BJ (cell line): ENCODE measurements around the gene LIPT1. TPM values are rescaled to one million over a fixed set of nuclear protein-coding genes. Genes with fewer than 3 reads are reported as not detected.

ENCODE experiments used
- CTCF ChIA-PET: fragments of 350-600 bp; formaldehyde crosslinking; extraction: SDS; loops from one replicate; lab custom pipeline; 2021; ENCODE audit warnings: antibody characterized with exemption, inconsistent platforms; lab: Yijun Ruan, JAX
- POLR2A ChIA-PET: fragments of 300-600 bp; sonication (Branson Sonifier 250); formaldehyde crosslinking; extraction: SDS; loops from one replicate; lab custom pipeline; 2021; ENCODE audit warnings: antibody characterized with exemption; lab: Charles Lee
- DNase-seq: peaks from one replicate; pipeline ENCODE4 v3.0.0-alpha.2; 2011; ENCODE audit warnings: low read depth
- H3K27me3 ChIP-seq: 2 replicates; pipeline ENCODE4 v1.6.0; 2011; ENCODE audit warnings: low read length; ENCODE audit not compliant: control insufficient read depth, insufficient read depth
- H3K36me3 ChIP-seq: 2 replicates; pipeline ENCODE4 v1.5.1; 2011; ENCODE audit warnings: low read length; ENCODE audit not compliant: control insufficient read depth, insufficient read depth
- H3K4me3 ChIP-seq: 2 replicates; pipeline ENCODE4 v1.5.1; 2011; ENCODE audit warnings: low read depth, mild to moderate bottlenecking, control low read depth, low read length
- CTCF ChIP-seq: IDR thresholded peaks from 2 replicates; pipeline ENCODE4 v1.5.1; 2011; ENCODE audit warnings: low read depth, mild to moderate bottlenecking, control low read depth, inconsistent platforms, low read length, moderate library complexity; ENCODE audit not compliant: insufficient read depth
- polyA plus RNA-seq: library from polyadenylated mRNA; depleted of rRNA; stranded (reverse); fragments of >200 nt; gene quantifications from 2 replicates; pipeline ENCODE4 v1.2.3, GENCODE V29; 2011

The LIPT1 gene
- polyA plus RNA-seq, 1 experiment, result 2.4 TPM

GRCh38 chr2:99171377-99172140 is 16.8 kb downstream of the LIPT1 start:
- POLR2A ChIA-PET, result no interaction called here
- Histone ChIP-seq H3K4me3 (no peak overlapping the region), H3K27me3 (no peaks in the 10 kb centered on the region), H3K36me3 (peaks cover 3% of the 10 kb centered on the region)
- TF ChIP-seq CTCF, result no peak
- DNase-seq, result no peak
- CTCF ChIA-PET, result no interaction called here

DNA sequence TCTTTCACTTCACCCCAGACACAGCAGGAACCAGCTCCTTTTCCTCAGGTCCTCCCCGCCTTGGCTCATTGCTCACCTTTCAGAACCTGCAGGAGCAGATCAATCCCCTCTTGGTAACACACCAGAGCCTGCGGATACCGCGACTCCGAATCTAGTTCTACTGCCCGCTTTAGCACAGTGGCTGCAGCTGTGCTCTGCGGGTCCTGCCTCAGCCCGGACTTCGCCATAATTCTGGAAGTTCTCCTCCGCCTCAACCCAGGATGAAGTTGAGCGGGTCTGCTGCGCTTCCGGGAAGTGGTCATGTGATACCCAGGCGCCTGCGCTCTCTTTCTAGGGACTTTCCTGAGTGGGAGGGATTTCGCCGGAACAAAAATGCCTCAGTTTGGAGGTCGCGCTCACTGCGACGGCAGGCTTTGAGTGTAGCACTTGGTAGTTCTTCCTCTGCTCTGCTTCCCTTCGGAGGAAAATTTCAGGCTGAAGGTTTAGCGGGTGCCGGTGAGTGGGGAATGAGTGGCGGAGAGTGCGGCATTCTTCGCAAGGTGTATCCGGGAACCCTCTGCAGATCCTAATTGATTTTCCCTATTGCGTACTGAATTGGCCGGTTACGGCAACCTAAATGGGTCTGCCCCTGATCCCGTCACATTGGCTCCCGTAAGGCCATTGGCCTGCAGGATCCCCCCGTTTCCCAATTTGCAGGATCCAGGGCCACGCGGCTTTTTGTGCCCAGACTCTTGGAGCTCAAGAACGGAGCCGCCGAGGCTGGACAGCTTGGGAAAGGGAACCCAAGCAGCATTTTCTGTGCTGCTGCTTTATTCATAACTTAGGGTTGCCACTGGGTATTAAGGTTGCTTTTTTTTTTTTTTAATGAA is 26.2 kb downstream of the LIPT1 start, which contains the start of the genes MITD1 and MRPL30:
TSS of gene MITD1 (minus strand) at position 304 of the 869 bp plus-strand sequence. CDS start at position 227, 77 bp downstream.
TSS of gene MRPL30 (plus strand) at position 430 of the 869 bp plus-strand sequence. CDS start 5,020 bp downstream, outside the sequence.
- H3K4me3 ChIP-seq, result peak within 1 kb of the TSS; percentile 83
- no peaks in the 10 kb centered on the region for H3K27me3 ChIP-seq
- CTCF ChIA-PET, result interaction anchor here (0.7 to 2.5 kb wide), 8 partner anchors 17 to 874 kb away, joined by 3 to 9 read pairs (median 4); partner anchors contain the start of genes EIF5B, LIPT1, TSGA10 and TXNDC9
- no peaks in the 10 kb centered on the region for H3K36me3 ChIP-seq
- peak; percentile 87 for DNase-seq
- POLR2A ChIA-PET, result no interaction called here
- no peak for TF ChIP-seq CTCF

GRCh38 chr2:99181624-99182000 is 26.8 kb downstream of the LIPT1 start:
- TF ChIP-seq CTCF, result no peak
- H3K27me3 ChIP-seq, result no peaks in the 10 kb centered on the region
- no peak for DNase-seq
- POLR2A ChIA-PET, result no interaction called here
- peak overlapping the region; percentile 83 for H3K4me3 ChIP-seq
- CTCF ChIA-PET, result interaction anchor here (1.5 to 2.5 kb wide), 2 partner anchors 155 to 222 kb away, joined by 5 to 9 read pairs; partner anchors contain the start of genes EIF5B and TXNDC9
- no peaks in the 10 kb centered on the region for H3K36me3 ChIP-seq

DNA sequence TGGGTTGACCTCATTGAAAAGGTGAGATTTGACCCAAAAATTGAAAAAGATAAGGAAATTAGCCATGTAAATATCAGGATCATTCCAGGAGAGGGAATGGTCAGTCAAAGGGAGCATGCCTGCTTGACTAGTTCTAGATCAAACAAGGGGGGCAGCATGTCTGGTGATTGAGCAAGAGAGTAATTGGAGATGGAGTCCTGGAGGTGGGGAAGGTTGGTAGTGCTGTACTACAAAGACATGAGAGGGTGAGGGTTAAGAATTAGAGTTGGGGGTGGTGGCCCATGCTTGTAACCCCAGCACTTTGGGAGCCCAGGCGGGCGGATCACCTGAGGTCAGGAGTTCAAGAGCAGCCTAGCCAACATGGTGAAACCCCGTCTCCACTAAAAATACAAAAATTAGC is 28.3 kb downstream of the LIPT1 start:
- no peak for DNase-seq
- ChIA-PET CTCF (no interaction called here), POLR2A (no interaction called here)
- H3K4me3 ChIP-seq, result no peak overlapping the region
- H3K36me3 ChIP-seq, result no peaks in the 10 kb centered on the region
- H3K27me3 ChIP-seq, result no peaks in the 10 kb centered on the region
- no peak for TF ChIP-seq CTCF

DNA sequence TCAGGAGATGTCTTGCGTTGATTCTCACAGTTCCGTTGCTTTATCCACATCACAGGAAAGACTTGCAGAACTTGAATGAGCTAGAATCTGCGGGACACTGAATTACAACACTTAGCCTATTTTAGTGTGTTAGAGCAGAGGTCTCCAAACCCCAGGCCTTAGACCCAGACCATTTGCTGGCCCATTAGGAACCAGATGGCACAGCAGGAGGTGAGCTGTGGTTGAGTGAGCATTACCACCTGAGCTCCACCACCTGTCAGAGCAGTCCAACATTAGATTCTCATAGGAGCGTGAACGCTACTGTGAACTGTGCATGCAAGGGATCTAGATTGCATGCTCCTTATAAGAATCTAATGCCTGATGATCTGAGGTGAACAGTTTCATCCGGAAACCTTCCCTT is 30.0 kb downstream of the LIPT1 start:
- Histone ChIP-seq H3K36me3 (no peaks in the 10 kb centered on the region), H3K27me3 (no peaks in the 10 kb centered on the region), H3K4me3 (no peak overlapping the region)
- no peak for TF ChIP-seq CTCF
- ChIA-PET POLR2A (no interaction called here), CTCF (no interaction called here)
- no peak for DNase-seq
